ENCODE results near the gene LAMA5. TPM values are rescaled to one million over a fixed set of nuclear protein-coding genes. Genes with fewer than 3 reads are reported as not detected.

Gene LAMA5
- total RNA-seq, result 59.3 and 68.2 TPM in 2 replicates

GRCh38 chr20:62367136-62367632, at the start of gene LAMA5:
TSS of gene LAMA5 (minus strand) at chr20:62367312. CDS start at chr20:62367245, 67 bp downstream.

GRCh38 chr20:62407221-62407992, 40.3 kb upstream of the LAMA5 start, which contains the start of gene CABLES2:
TSS of gene CABLES2 (minus strand) at chr20:62407285. CDS start at chr20:62407276, 9 bp downstream.

GRCh38 chr20:62386383-62387218, 19.5 kb upstream of the LAMA5 start, which contains the start of gene RPS21:
TSS of gene RPS21 (plus strand) at chr20:62387103. CDS start at chr20:62387339, 236 bp downstream.

GRCh38 chr20:62302341-62303061, 64.6 kb downstream of the LAMA5 start, which contains the start of gene ADRM1:
TSS of gene ADRM1 (plus strand) at chr20:62302997. CDS start at chr20:62303569, 572 bp downstream.

Other genes with a start within 250 kb of the LAMA5 start
- 28.3 and 30.1 TPM in 2 replicates for gene LSM14B, start 244.8 kb downstream of the LAMA5 start, total RNA-seq
- gene PSMA7, start 223.9 kb downstream of the LAMA5 start, total RNA-seq, result 714 and 749 TPM in 2 replicates
- 6.7 and 8.8 TPM in 2 replicates for gene SS18L1, start 223.5 kb downstream of the LAMA5 start, total RNA-seq
- gene MTG2, start 184.3 kb downstream of the LAMA5 start, total RNA-seq, result 19.3 and 25.0 TPM in 2 replicates
- not detected in 2 replicates for gene HRH3, start 147.0 kb downstream of the LAMA5 start, total RNA-seq
- 16.2 and 20.5 TPM in 2 replicates for gene OSBPL2, start 128.8 kb downstream of the LAMA5 start, total RNA-seq
- gene ADRM1, start 64.3 kb downstream of the LAMA5 start, total RNA-seq, result 149 and 150 TPM in 2 replicates
- gene RPS21, start 19.8 kb upstream of the LAMA5 start, total RNA-seq, result 893 and 1,301 TPM in 2 replicates
- 0.97 and 1.2 TPM in 2 replicates for gene CABLES2, start 40.0 kb upstream of the LAMA5 start, total RNA-seq
- gene RBBP8NL, start 60.2 kb upstream of the LAMA5 start, total RNA-seq, result not detected in 2 replicates
- gene GATA5, start 108.7 kb upstream of the LAMA5 start, total RNA-seq, result not detected in 2 replicates